Head of caudate nucleus (tissue), 42 donors: ENCODE results near the gene CASZ1.

Experiments used
- DNase-seq, 42 donors: peaks; one replicate each; pipeline versions ENCODE4 v3.0.0 to v3.0.0-alpha.2; 2020 to 2021; ENCODE audit warnings: mixed read lengths in 7 of 42
- intact Hi-C: fragments of 100-400 bp; cut with DNase I; formaldehyde crosslinking; loops from one replicate; pipeline ENCODE4 v1.15.0; 2022

Gene CASZ1

DNA sequence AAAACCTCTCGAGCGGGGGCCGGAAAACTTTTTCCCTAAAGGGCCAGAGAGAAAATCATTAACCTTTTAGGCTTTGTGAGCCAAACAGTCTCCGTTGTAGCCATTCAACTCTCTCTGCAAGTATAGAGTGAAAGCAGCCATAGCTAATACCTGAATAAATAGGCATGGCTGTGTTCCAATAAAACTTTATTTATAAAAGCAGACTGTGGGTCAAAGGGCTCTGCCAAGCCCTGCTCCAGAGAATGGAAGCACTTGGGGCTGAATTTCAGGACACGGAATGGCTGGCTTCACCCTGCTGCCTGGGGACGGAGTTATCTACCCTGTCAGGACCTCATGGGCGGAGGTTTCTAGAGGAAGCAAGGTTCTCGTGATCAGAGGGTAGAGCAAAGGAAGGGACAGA, 92.7 kb downstream of the CASZ1 start:
- DNase-seq = no peak
- intact Hi-C loops = no loop called here

- intact Hi-C loops = no loop called here
- no peak for DNase-seq
Observed at GRCh38 chr1:10701145-10701544, 95.3 kb downstream of the CASZ1 start.

- DNase-seq = no peak
- intact Hi-C loops = no loop called here
Observed at GRCh38 chr1:10699470-10699835, 97.0 kb downstream of the CASZ1 start.

DNA sequence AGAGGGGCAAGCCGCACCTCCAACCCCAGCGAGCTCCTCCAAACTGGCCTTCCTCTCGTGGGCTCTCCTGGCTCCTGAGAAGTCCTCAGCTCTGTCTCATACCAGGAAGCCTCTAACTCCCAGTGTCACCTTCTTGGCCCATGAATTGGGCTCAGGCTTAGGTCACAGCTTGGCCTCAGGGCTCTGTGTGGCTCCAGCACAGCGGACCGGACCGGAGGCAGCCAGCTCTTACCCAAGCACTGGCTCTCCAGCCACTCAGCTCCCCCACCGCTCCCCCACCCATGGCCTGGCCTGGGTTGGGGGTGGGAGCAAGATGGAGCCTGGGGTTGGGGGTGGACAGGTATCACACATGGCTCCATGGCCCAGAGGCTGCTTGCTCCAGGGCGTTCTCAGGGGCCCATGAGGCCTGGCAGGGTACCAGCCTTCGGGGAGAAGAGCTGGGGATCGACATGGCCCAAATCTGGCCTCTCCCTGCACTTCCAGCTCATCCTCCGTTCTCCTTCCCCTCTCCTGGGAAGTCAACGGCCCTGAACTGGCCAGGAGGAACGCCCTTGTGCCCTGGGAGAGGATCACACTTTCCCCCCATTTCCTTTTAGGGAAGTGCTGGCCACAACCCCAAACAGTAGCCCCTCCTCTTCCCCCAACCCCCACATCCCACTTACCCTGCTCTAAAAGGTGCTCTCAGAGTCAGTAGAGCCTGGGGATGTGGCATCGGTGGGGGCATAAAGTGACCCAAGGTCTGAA, 97.5 kb downstream of the CASZ1 start:
- intact Hi-C loops = no loop called here
- DNase-seq = no peak

GRCh38 chr1:10697621-10698160, 98.8 kb downstream of the CASZ1 start:
- intact Hi-C loops = no loop called here
- no peak for DNase-seq

- intact Hi-C loops = no loop called here
- DNase-seq = no peak
Observed at GRCh38 chr1:10696977-10697376, 99.5 kb downstream of the CASZ1 start.

DNA sequence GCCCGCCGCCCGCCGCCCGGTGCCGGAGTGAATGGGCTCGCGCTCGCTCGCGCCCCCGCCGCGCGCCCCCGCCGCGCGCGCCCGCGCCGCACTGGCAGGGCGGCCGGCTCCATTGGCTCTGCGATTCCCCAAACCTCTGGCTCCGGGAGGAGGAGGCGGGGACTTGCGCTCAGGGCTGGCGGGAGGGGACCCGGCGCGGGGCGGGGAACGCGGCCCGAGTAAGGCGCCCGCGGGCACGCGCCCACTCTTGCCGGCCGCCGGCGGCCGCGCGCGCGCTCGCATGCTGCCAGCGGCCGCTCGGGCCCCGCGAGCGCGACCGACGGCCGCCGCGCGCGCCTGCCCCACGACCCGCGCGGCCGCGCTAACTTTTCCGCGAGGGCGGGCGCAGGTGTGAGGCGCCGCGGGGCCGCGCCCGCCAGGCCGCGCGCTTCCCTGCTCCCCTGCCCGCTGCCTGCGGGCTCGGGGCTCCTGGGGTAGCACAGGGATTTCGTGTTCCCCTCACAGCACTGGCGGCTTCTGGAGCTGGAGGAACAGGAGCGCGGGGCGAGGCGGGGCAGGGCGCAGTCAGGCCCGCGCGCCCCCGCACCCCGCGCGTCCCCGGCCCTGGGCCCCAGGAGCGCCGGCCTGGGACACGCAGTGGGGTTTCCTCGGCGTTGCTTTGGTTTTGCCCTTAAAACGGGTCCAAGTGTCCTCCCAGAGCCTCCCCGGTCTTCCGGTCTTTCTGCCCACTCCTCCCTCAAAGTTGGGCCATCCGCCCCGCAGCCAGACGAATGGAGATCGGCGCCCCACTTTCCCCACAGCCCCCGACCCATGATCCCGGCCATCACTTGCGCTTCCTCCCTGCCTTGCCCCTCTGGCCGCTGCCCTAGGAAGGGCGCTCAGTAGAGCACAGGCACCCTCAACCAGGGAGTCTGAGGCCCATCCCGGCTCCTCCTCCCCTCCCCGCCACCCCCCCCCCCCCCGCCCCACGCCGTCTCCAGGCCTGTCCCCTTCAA, 101.5 kb downstream of the CASZ1 start:
- intact Hi-C loops = no loop called here

DNA sequence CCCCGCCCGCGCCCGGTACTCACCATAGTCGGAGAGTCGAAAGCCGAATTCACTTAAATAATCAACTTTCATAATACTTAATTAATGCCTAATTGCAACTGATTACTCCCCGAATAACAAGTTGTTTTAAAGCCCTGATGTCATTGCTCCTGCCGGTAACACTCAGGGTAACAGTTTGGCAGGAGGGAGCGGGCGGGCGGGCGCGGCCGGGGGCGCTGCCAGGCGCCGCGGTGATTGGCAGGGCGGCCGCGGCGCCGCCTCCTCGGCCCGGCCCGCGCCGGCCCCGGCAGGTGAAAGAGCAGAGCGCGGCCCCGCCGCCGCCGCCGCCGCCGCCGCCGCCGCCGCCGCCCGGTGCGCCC, 102.2 kb downstream of the CASZ1 start:
- intact Hi-C loops = no loop called here
- DNase-seq = peak in 1 of 42 donors; percentile 44

More for the DNA sequence above, 101.5 kb downstream of the CASZ1 start:
- DNase-seq = peak; percentile 53 to 93 (median 81)

DNA sequence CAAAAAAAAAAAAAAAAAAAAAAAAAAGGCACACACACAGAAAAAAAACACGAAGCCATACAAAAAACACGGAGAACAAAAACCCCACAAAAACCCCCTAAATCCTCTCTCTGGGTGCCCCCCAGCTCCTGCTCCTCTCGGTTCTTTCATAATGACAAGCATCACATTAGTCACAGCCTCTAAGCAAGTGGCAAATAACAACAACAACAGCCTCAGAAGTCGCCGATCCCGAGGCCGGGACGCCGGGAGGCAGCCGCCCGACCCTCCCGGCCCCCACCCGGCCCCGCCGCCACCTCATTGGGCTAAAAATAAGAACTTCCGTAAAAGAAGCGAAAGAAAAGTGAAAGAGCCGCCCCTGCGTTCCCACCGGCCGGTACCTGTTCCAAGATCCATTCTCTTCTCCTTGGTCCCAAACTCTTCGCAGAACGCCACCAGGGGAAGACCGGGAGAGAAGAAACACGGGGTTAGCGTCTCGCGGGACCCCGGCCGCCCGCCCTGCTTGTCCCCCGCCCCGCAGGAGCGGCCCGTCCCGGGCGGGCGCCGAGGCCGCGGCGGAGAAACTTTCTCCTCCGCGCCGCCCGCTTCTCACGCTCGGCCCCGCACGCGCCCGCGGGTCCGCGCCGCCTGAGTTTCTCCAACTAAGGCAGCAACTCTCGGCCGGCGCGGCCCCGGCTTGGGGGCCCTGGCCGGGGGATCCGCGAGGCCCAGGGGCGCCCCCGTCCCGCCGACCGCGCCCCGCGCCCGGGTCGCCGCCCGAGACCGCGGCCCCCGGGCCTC, 102.8 kb downstream of the CASZ1 start:
- peak in 28 of 42 donors; percentile 11 to 54 (median 30) for DNase-seq
- intact Hi-C loops = no loop called here

DNA sequence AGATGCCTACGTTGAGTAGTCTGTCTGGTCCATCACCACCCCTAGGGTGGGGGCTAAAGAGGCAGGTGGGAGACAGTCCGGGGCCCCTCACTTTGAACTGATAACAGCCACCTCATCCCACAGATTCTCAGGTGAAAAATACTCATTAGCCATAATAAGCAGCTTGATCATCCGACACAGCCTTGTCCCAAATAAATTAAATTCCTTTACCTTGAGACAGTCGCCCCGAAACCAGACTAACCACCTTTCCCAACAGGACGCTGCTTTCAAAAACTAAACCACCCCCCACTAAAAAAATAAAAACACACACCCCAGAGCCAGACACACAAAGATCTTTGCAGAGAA, 103.3 kb downstream of the CASZ1 start:
- no peak for DNase-seq
- intact Hi-C loops = no loop called here

- DNase-seq = peak in 6 of 42 donors; percentile 8 to 64 (median 23)
- intact Hi-C loops = no loop called here
Observed at GRCh38 chr1:10692401-10693021, 103.9 kb downstream of the CASZ1 start.

DNA sequence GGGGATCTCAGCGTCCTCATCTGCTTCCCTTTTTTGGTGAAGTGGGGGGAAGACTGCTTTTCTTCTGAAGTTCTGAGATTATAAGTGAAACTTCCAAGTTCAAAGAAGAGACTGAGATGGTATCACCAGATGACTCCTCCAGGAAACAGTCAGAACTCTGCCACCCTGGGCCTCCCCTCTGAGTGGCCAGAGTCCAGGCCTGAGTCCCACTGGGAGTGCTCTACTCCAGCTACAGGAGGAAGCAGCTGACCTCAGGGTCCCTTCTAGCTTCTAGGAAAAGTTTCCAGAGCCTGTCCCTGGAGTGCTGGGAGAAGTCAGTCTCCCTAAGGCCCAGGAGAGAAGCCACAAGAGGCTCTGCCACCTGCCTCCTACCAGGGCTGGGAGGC, 104.7 kb downstream of the CASZ1 start:
- intact Hi-C loops = no loop called here

GRCh38 chr1:10691075-10691739, 105.2 kb downstream of the CASZ1 start:
- no peak for DNase-seq
- intact Hi-C loops = no loop called here

More for the DNA sequence above, 104.7 kb downstream of the CASZ1 start:
- DNase-seq = no peak

DNA sequence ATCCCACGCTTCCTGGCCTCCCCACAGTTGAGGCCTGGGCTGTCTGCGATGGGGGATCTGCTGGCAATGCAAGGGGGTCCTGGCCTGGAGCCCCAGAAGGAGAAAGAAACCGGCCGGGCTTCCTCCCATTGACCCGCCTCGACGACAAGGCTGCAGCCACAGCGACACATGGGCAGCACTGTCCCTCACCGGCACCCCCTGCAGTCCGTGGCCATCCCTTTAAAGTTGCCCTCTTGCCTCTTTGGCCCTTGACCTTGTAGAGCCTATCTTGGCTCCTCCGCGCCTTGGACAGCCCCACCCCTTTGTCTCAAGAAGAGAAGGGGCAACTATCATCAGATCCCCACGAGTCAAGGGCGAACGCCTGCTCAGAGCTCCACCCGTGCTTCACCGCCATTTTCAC, 106.0 kb downstream of the CASZ1 start:
- no peak for DNase-seq
- intact Hi-C loops = no loop called here

DNA sequence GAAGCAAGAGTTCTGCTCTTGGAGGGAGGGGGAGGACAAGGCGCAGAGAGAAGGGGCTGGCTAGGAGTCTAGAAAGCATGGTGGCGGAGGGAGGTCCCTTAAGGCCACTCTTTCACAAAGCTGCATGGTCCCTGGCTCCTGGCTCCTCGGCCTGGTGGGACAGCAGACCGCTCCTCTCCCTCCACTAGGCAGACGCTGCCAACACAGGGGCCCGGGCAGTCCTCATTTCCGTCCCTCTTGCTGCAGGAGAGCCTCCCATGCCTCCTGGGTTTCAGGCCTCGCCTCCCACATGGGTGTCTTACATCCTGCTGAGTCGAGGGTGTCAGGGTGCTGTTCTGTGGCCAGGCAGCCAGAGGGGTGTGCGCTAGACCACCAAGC, 108.0 kb downstream of the CASZ1 start:
- DNase-seq = no peak
- intact Hi-C loops = no loop called here

DNA sequence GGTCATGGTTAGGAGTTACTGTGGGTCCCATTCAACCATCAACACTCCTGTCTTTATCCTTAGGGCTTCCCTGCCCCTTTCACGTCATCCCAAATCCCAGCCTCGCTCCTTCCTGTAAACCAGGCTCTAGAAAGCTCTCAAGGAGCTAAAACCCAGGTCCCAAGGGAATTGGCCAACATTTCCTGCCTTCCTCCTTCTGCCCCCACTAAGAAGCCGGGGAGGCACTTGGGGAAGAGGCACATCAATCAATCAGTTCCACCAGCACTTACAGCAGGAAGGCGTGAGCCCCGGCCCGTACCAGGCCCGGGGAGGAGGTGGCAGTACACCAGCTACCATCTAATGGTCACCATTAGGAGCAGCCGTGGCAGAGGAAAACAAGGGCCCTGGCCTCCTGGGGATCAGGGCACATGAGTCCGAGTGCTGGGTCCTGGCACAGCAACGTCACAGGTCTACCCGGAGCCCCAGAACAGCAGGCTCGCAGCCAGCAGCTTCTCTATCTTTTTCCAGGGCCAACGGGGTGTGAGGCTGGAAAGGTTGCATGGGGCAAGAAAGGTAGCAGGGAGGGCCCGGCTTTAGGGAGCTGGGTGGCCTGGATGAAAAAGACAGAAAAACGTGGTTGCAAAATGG, 108.6 kb downstream of the CASZ1 start:
- intact Hi-C loops = no loop called here
- no peak for DNase-seq

GRCh38 chr1:10687251-10687651, 109.2 kb downstream of the CASZ1 start:
- DNase-seq = no peak
- intact Hi-C loops = no loop called here

- DNase-seq = no peak
- intact Hi-C loops = no loop called here
Observed at GRCh38 chr1:10686404-10687040, 109.9 kb downstream of the CASZ1 start.
